ENCODE data around the gene SGPP2.

The SGPP2 gene

GRCh38 chr2:222525811-222526210 is 101.5 kb downstream of the SGPP2 start:
- DNase-seq (ENCODE audit: low read depth, low spot score) = no peak

DNA sequence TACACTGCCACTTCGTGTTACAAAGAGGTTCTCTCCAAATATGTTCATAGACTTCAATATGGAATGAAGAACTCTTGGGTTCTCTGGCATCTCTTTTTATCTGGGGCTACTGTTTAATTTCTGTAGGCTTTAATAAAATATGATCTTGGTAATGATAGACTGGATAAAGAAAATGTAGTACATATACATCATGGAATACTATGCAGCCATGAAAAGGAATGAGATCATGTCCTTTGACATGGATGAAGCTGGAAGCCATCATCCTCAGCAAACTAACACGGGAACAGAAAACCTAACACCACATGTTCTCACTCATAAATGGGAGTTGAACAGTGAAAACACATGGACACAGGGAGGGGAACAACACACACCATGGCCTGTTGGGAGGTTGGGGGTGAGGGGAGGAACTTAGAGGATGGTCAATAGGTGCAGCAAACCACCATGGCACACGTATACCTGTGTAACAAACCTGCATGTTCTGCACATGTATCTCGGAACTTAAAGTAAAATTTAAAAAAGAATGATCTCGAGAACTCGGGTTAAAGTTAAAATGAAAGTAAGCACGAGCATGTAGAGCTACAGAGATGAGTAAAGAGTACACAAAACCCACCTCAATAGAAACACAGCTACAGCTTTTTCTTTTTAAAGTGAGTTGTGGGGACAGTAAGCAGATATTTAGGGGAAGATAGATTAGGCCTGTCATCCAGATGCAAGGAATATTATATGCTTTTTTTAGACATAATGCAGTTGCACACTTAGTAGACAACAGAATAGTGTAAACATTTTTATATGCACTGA is 102.3 kb downstream of the SGPP2 start:
- no peak for DNase-seq (ENCODE audit: low read depth, low spot score)

DNA sequence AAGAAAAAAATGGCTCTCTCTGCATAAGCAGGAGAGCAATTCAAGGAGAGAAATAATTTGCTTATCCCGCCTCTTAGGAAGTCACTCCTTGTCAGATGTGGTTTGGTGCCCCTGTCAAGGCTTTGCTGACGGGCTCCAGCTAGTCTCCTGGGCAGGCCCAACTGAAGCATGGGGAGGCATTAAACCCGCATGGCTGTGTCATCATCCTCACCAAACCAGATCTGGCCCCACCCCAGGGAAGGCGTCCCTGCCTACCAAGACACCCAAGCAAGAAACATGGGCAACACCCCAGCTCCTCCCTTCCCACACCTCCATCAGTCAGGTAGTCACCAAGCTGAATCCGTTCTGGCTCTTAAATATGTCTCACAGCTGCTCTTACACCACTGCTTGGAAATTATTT is 108.0 kb downstream of the SGPP2 start:
- no peak for DNase-seq (ENCODE audit: low read depth, low spot score)

DNA sequence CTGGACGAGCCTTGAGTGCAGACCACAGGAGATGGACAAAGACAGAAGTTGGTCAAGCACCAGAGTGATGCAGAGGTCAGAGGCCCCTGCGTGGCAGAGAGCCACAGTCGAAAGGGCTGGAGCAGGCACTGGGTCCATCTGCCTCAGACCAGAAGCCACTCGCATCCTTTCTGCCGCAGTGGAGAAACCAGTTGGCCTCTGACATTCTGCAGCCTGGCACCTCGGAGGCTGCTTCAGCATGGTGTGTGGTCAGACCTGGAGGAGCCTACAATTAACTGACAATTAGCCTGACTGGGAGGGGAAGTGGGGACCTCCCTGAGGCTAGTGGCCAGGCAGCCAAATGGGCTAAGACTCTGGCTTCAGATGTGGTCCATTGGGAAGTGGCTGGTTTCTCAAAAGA is 111.1 kb downstream of the SGPP2 start:
- no peak for DNase-seq (ENCODE audit: low read depth, low spot score)

DNA sequence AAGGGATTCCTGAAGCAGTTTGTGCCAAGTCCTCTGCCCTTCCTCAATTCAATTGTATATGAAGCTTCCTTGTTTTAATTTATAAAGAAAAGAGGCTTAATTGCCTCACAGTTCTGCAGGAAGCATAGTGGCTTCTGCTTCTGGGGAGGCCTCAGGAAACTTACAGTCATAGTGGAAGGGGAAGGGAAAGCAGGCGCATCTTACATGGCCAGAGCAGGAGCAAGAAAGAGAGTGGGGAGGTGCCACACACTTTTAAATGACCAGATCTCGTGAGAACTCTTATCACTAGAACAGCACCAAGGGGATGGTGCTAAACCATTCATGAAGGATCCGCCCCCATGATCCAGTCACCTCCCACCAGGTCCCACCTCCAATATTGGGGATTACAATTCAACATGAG is 114.2 kb downstream of the SGPP2 start:
- no peak for DNase-seq (ENCODE audit: low read depth, low spot score)

- no peak for DNase-seq (ENCODE audit: low read depth, low spot score)
Measured at GRCh38 chr2:222544661-222545060, 120.3 kb downstream of the SGPP2 start.

DNA sequence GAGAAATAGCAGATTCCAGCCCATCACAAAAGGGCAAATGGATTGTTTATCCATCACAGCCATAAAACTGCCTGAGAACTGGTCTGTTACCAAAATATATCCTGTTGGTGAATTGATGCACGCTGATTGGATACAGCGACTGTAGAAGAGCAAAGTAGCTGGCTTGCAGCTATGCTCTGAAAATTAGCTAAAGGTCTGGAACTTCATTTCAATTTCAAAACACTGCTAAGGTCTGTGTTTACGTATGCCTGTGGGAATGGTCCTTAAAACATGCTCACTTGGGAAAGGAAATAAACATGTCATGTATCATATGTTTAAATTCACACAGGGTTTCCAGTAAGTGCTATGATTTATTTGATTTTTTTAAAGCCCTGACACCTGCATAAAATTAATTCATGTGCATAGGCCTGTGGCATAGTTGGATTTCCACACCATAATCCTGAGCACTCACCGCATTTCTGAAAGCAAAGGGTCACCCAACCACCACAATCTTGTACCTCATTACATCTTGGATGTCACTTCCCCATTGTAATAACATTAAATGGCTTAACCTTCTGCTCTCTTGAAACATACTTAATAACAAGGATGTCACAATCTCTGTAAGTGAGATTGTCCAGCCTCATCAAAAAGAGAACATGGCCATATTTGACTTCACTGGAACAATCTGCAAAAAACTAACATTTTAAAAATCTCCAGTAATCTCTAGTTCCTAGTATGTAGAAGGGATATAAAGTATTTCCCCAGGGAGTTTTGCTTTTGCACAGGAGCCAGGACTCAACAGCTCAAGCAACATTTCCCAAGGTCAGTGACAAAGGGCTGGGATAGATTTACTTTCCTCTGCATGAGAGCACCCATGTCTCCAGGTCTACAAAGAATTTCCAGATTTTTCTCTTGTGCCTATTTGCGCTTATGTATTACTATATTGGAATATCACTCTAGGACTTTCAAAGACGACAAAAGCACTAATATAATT is 121.8 kb downstream of the SGPP2 start:
- no peak for DNase-seq (ENCODE audit: low read depth, low spot score)

DNA sequence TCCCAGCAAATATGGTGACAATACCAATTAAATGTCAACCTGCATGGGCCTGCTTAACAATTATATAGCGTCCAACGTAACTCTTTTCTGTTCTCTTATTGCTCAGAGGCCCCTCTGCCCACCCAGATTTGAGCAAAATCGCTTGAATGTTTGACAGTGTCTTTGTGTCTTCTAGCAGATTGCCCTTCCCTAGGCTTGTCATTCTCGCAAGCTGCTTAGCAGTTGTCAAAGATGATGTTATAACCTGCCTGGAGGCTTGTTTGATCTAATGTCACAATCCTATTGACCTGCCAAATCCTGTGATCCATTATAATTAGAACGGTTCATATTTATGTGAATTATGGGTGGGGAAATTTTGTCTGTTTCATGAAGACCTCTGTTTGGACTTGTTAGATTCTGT is 122.7 kb downstream of the SGPP2 start:
- DNase-seq (ENCODE audit: low read depth, low spot score) = no peak

DNA sequence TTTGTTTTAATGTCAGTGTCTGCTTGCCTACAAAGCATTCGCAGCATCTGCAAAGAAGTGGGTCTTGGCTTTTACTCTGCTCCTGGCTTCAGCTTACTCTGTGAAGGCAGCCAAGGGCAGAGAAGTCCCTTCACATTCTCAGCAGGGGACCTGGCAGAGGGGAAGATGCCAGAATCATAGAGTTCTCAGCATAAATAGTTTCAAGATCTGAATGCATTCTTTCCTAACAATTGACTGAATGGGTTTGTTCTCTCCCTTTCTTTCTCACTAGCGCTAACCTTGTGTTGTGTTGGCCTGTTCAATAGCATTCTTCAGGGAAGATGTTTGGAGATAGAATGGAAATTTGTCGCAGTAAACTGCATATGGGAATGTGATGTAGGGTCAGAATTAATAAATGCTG is 124.6 kb downstream of the SGPP2 start:
- DNase-seq (ENCODE audit: low read depth, low spot score) = no peak

GRCh38 chr2:222554517-222554916 is 130.2 kb downstream of the SGPP2 start:
- no peak for DNase-seq (ENCODE audit: low read depth, low spot score)

- DNase-seq (ENCODE audit: low read depth, low spot score) = no peak
Measured at GRCh38 chr2:222561151-222561550, 136.8 kb downstream of the SGPP2 start.

GRCh38 chr2:222561817-222562645 is 137.7 kb downstream of the SGPP2 start:
- DNase-seq (ENCODE audit: low read depth, low spot score) = no peak

GRCh38 chr2:222563106-222563718 is 138.9 kb downstream of the SGPP2 start:
- no peak for DNase-seq (ENCODE audit: low read depth, low spot score)

- DNase-seq (ENCODE audit: low read depth, low spot score) = no peak
Measured at GRCh38 chr2:222563936-222564335, 139.6 kb downstream of the SGPP2 start.

- no peak for DNase-seq (ENCODE audit: low read depth, low spot score)
Measured at GRCh38 chr2:222566229-222566628, 141.9 kb downstream of the SGPP2 start.

DNA sequence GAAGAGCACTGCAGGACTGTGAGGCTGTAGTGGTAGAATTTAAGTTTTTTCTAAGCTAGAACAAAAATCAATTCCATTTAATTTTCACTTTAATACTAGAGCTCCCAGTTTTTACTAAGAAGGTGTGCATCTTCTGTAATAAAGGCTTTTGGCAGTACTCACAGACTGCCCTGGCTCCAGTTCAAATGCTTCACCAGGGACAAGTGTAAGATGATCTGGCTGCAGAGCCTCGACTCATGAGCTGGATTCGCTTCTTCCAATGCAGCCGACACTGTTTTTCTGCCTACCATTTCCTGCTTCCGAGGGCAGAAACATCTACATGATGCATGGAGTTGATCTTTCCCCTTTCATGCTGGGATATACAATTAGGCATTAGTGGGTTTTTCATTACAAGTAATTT is 144.5 kb downstream of the SGPP2 start:
- no peak for DNase-seq (ENCODE audit: low read depth, low spot score)

- no peak for DNase-seq (ENCODE audit: low read depth, low spot score)
Measured at GRCh38 chr2:222569826-222570225, 145.5 kb downstream of the SGPP2 start.

DNA sequence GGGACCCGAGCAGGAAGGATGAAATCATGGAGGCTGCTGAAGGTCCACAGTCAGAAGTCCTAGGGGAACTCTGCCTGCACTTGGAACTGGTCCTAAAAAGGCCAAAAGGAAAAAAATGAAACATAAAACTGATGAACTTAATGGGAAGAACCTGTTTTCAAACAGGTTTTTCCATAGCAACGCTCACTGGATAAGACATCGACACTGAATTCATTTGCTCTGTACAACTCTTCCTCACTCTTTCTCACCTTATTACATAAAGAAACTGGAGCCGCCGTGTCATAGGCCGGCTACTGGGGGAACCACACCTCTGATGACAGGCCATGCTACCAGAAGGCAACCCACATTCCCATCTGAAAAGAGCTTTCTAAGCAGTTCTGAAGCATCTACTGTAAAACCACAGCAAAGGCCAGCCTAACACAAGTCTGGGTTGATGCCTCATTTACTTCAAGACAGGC is 147.9 kb downstream of the SGPP2 start:
- no peak for DNase-seq (ENCODE audit: low read depth, low spot score)

DNA sequence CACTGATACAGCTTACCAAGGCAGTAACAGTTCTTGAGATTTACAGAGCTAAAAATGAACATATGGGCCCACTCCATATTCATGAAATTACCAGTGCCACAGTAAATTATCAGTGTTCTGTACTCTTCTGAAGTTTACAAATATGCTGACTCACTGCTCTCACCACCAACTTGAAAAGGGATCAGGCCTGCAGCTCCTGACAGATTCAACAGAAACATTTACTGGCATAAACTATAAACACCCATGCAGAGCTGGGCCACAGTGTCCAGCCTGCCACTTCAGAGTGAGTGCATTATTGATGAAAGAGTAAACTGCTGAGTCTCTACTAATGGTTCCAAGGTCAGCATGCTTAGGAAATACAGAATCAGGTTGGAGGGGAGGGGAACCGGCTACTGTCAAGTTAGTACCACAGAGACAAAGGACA is 148.4 kb downstream of the SGPP2 start:
- no peak for DNase-seq (ENCODE audit: low read depth, low spot score)

DNA sequence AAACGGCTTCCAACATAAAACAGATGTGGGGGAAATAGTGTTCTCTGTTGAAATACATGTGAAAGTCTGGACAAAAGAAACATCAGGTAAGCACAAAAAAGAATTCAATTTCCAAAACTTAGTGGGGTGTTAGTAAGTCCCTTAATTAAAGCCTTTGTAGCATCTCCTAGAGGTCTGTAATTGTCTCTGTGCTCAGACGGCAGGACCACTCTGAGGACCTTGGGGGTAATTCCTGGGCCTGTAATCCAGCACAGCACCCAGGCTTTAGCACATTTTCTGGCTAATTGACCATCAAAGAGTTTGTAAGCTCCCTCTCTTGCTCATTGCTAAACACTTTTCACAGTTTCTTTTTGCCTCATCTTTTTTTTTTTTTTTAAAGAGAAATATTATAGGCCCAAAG is 151.3 kb downstream of the SGPP2 start:
- DNase-seq (ENCODE audit: low read depth, low spot score) = no peak
